Right lobe of liver (tissue), 6 donors: ENCODE measurements around the gene PLXNC1. TPM values are rescaled to one million over a fixed set of nuclear protein-coding genes. Genes with fewer than 3 reads are reported as not detected.

Experiments used
- ATAC-seq, 4 donors: fragments of 200-7000 bp; cut with Tn5 transposase; one replicate each; pipeline ENCODE4 v1.9.1; 2020; ENCODE audit warnings: mild to moderate bottlenecking in 4 of 4, moderate library complexity in 4 of 4
- DNase-seq, 3 donors: peaks; one replicate each; pipeline ENCODE4 v3.0.0-alpha.2; 2020
- H3K27ac ChIP-seq, 3 donors: fragments of 200-600 bp; one replicate each; pipeline ENCODE4 v1.8.0; 2022
- H3K27me3 ChIP-seq, 2 donors: fragments of 200-600 bp; one replicate each; pipeline ENCODE4 v1.8.0; 2022
- H3K36me3 ChIP-seq, 4 donors: fragments of 200-600 bp; sonication (generic) in 1 of 4; one replicate each; pipeline versions ENCODE4 v1.5.1 to v1.8.0; 2017 to 2022; ENCODE audit warnings: control low read depth in 1 of 4
- H3K4me1 ChIP-seq, 4 donors: fragments of 200-600 bp; sonication (generic) in 1 of 4; one replicate each; pipeline versions ENCODE4 v1.5.1 to v1.8.0; 2017 to 2022; ENCODE audit warnings: control low read depth in 1 of 4
- H3K4me3 ChIP-seq, 3 donors: fragments of 200-600 bp; one replicate each; pipeline ENCODE4 v1.8.0; 2022
- H3K9me3 ChIP-seq, 4 donors: fragments of 200-600 bp; sonication (generic) in 1 of 4; one replicate each; pipeline versions ENCODE4 v1.5.1 to v1.8.0; 2017 to 2022; ENCODE audit warnings: control low read depth in 1 of 4
- POLR2A ChIP-seq: fragments of 450-650 bp; IDR thresholded peaks from one replicate; pipeline ENCODE4 v1.6.1; 2017; ENCODE audit warnings: antibody characterized with exemption, mild to moderate bottlenecking
- WGBS: methylation state at CpG from one replicate; pipeline ENCODE4 v1.1.6; 2018; ENCODE audit warnings: low coverage, low lambda C conversion rate; ENCODE audit not compliant: insufficient coverage; ENCODE audit errors: missing lambda C conversion rate; 5-methylcytosine and 5-hydroxymethylcytosine counted together
- intact Hi-C, 2 donors: fragments of 100-400 bp; cut with DNase I; formaldehyde crosslinking; loops; one replicate each; pipeline versions ENCODE4 v1.11.2 to v1.14.1; 2022
- total RNA-seq, 6 experiments: library from RNA; depleted of rRNA in 2 of 6; stranded (reverse); fragments of >200 nt in 2 of 6; fragmentation: NEBNext Ultra II Directional in 3 of 6; extraction: Animal tissue kit (Norgen Biotek cat#: 25700) in 3 of 6; gene quantifications; one replicate each; pipeline versions ENCODE4 v1.1.0 to v1.2.4, GENCODE V29; 2016 to 2023
- TF ChIP-seq, protein P1 (sequence below), 4 donors: fragments of 200-600 bp in 3 of 4; fragments of 450-650 bp in 1 of 4; IDR thresholded peaks; one replicate each; pipeline versions ENCODE4 v1.5.1 to v1.8.0; 2016 to 2022; ENCODE audit warnings: antibody characterized with exemption in 4 of 4, mild to moderate bottlenecking in 2 of 4
- donor health status: DM: no; HTN: yes; CAD: no.
- donor health status: DM: no; HTN: no; CAD: no.
- donor health status: DM: no; HTN: no; CAD: no.
- donor health status: DM: no; HTN: yes; CAD: no.
- donor health status: DM: no; HTN: yes; CAD: no.

PLXNC1 gene
- total RNA-seq, 6 experiments from 2014 or later, result 1.6 to 7.0 (median 3.5) TPM

DNA sequence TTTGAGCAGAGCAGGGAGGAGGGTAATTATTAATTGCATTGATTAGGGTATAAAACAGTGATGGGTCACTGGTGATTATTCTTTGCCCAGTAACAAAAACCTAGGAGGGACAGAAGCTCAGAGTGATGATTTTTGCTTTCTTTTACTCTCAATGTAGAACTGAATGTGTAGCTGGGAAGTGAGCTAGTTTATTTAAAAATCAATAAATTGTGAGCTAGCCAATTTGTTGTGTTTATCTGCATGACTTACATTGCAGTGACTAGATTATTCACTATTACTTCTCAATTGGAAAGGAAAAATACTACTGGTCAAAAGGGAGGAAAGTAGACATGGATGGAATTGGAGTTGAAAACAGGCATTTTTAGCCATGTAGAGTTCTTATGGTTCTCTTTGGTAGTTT, 107.1 kb downstream of the PLXNC1 start:
- H3K4me1 ChIP-seq, result peaks cover 0 to 3% (median 0%) of the 10 kb centered on the region in 4 donors
- TF ChIP-seq, protein P1, sequence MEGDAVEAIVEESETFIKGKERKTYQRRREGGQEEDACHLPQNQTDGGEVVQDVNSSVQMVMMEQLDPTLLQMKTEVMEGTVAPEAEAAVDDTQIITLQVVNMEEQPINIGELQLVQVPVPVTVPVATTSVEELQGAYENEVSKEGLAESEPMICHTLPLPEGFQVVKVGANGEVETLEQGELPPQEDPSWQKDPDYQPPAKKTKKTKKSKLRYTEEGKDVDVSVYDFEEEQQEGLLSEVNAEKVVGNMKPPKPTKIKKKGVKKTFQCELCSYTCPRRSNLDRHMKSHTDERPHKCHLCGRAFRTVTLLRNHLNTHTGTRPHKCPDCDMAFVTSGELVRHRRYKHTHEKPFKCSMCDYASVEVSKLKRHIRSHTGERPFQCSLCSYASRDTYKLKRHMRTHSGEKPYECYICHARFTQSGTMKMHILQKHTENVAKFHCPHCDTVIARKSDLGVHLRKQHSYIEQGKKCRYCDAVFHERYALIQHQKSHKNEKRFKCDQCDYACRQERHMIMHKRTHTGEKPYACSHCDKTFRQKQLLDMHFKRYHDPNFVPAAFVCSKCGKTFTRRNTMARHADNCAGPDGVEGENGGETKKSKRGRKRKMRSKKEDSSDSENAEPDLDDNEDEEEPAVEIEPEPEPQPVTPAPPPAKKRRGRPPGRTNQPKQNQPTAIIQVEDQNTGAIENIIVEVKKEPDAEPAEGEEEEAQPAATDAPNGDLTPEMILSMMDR (IDR thresholded peaks at IDR 0.05), result no peak
- no peak for TF ChIP-seq POLR2A
- ATAC-seq, result peak; percentile 65 to 90 (median 74)
- no peaks in the 10 kb centered on the region for H3K9me3 ChIP-seq
- no peak overlapping the region for H3K4me3 ChIP-seq
- no peaks in the 10 kb centered on the region for H3K36me3 ChIP-seq
- no peaks in the 10 kb centered on the region for H3K27me3 ChIP-seq
- no peak overlapping the region for H3K27ac ChIP-seq
- DNase-seq, result no peak
- intact Hi-C loops, result no loop called here

DNA sequence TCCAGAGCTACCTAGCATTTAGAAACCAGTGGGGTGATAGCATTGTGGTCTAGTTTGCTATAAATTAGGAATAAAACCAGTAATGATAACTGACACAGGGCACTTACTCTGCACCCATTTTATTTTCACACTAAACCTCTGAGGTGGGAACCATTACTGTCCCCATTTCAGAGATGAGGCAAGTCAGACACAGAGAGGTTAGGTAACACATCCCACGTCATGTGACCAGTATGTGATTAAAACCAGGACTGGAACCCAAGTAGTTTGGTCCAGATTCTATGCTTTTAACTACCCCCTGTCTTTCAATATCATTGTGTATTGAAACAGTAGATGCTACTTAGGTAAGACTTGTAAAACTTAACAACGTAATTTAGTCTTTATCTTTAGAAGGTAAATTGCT, 110.2 kb downstream of the PLXNC1 start:
- ATAC-seq (no peak), DNase-seq (no peak)
- H3K36me3 ChIP-seq, result no peaks in the 10 kb centered on the region
- intact Hi-C loops, result no loop called here
- no peaks in the 10 kb centered on the region for H3K27me3 ChIP-seq
- TF ChIP-seq, protein P1 (IDR thresholded peaks at IDR 0.05), result no peak
- no peak for TF ChIP-seq POLR2A
- H3K4me3 ChIP-seq, result no peak overlapping the region
- no peak overlapping the region for H3K27ac ChIP-seq
- WGBS, result 68% methylated on average over 2 of the region's 2 CpGs
- no peaks in the 10 kb centered on the region for H3K9me3 ChIP-seq
- H3K4me1 ChIP-seq, result peaks cover 0 to 3% (median 0%) of the 10 kb centered on the region in 4 donors

DNA sequence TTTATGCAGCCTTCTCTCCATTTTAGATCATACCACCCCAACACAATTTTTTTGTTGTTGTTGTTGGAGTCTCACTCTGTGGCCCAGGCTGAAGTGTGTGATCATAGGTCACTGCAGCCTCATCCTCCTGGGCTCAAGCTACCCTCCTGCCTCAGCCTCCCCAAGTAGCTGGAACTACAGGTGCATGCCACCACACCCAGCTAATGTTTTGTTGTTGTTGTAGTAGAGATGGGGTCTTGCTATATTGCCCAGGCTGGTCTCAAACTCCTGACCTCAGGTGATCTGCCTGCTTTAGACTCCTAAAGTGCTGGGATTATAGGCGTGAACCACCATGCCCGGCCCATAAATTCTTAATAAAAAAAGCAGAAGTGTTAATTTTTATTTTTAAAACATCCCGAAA, 111.6 kb downstream of the PLXNC1 start:
- no peak for ATAC-seq

DNA sequence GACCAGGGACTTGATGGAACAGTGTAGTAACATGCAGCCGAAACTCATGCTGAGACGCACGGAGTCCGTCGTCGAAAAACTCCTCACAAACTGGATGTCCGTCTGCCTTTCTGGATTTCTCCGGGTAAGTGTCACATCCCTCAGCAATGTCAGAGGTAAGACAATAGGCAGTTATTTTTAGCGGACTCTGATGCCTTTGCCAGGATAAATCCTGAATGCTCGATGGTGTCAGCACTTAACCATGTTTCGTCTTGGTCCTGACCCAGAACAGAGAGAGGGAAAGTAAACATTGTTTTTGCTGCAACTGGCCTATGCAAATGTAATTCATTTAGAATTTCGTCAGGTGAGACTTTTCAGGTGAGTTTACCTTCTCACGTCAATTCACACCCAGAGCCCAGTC, 112.3 kb downstream of the PLXNC1 start:
- Histone ChIP-seq H3K27me3 (no peaks in the 10 kb centered on the region), H3K4me3 (no peak overlapping the region), H3K27ac (no peak overlapping the region), H3K36me3 (no peaks in the 10 kb centered on the region), H3K4me1 (no peaks in the 10 kb centered on the region), H3K9me3 (no peaks in the 10 kb centered on the region)
- TF ChIP-seq, protein P1 (IDR thresholded peaks at IDR 0.05), result no peak
- no peak for TF ChIP-seq POLR2A
- intact Hi-C loops, result no loop called here
- WGBS, result 88% methylated on average over 10 of the region's 13 CpGs
- no peak for DNase-seq
- ATAC-seq, result no peak

More for the DNA sequence above, 111.6 kb downstream of the PLXNC1 start:
- Histone ChIP-seq H3K9me3 (no peaks in the 10 kb centered on the region), H3K4me1 (peaks cover 0 to 3% (median 0%) of the 10 kb centered on the region in 4 donors), H3K36me3 (no peaks in the 10 kb centered on the region), H3K27ac (no peak overlapping the region), H3K4me3 (no peak overlapping the region), H3K27me3 (no peaks in the 10 kb centered on the region)
- 78% methylated on average over 3 of the region's 3 CpGs for WGBS
- intact Hi-C loops, result no loop called here
- TF ChIP-seq, protein P1 (IDR thresholded peaks at IDR 0.05), result no peak
- no peak for TF ChIP-seq POLR2A
- DNase-seq, result no peak

DNA sequence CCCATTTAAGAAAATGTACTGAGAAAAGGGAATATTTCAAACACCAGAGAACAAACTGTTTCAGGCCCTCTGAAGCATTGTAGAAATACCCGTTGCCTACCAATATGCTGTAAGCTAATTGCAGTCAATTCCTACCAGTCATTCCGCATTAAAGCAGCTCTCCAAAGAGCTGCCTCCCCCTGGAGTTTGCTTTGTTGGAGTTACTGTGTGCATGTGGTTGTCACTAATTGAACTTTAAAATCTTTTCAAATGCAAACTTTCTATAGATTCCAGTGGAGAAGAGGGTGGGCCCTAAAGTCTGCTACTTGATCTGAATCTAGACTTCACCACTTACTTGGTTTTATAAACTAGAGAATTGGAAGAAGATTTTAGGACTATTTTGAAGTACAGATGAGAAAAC, 112.7 kb downstream of the PLXNC1 start:
- ATAC-seq (no peak), DNase-seq (no peak)
- no CpG with 5 or more reads among the region's 2 CpGs for WGBS
- Histone ChIP-seq H3K4me1 (no peaks in the 10 kb centered on the region), H3K36me3 (no peaks in the 10 kb centered on the region), H3K27ac (no peak overlapping the region), H3K9me3 (no peaks in the 10 kb centered on the region), H3K27me3 (no peaks in the 10 kb centered on the region), H3K4me3 (no peak overlapping the region)
- TF ChIP-seq, protein P1 (IDR thresholded peaks at IDR 0.05), result no peak
- no peak for TF ChIP-seq POLR2A
- intact Hi-C loops, result no loop called here
